ENCODE results near the gene DESI1.

GRCh38 chr22:41660416-41660815, 39.6 kb upstream of the DESI1 start:
- TF ChIP-seq POLR2A (IDR thresholded peaks at IDR 0.05; ENCODE audit: low read length) (no peak), GATA1 (IDR thresholded peaks at IDR 0.05; ENCODE audit: low read depth, low read length) (no peak)
